ENCODE data around the gene NKX1-1. TPM values are rescaled to one million over a fixed set of nuclear protein-coding genes. Genes with fewer than 3 reads are reported as not detected.
"Not testable (repeated sequence)": the region's sequence is repeated elsewhere in the genome, so short reads cannot be mapped to it uniquely, and the experiment has no call there.

NKX1-1 gene
- total and polyA plus RNA-seq, 7 experiments from 2014 or later, result not detected

DNA sequence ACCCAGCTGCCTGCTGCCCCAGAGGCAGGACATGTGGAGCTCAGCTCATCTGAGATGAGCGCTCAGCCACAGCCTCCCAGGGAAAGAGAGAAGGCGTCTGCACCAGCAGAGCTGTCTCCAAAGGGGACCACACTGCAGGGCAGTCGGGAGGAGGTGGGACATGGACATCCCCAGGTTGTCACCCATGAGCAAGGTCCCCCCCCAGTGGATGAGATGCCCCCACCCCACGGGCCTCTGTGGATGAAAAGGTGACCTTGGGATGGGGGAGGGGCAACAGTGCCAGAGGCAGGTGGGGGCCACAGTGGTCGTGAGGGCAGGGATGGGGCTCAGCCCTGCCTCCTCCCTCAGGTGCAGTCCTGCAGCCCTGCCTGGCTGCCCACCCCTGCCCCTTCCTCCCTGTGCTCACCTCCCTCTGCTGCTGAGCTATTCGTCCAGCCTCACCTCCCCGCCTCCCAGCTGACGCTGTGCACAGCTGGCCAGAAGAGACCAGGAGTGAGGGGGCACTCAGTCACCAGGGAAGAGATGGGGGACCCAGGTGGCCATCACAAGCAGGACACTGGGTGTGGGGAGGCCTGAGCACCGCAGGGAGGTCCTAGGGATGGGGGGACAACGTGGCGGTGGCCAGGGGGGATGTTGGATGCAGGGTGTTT lies 9.3 kb downstream of the NKX1-1 start:
- Histone ChIP-seq H3K4me3 (ENCODE audit: low read length) (no peak overlapping the region), H3K36me3 (ENCODE audit: control insufficient read depth in 2 of 3, insufficient read depth in 3 of 3, low read length in 3 of 3) (peaks cover 0 to 10% (median 0%) of the 10 kb centered on the region in 3 experiments), H3K27me3 (ENCODE audit: control insufficient read depth in 2 of 2, insufficient read depth in 2 of 2, low read length in 2 of 2) (peaks cover 0 to 7% of the 10 kb centered on the region in 2 donors), H3K9me3 (ENCODE audit: control insufficient read depth in 2 of 3, low read length in 3 of 3) (peaks cover 0 to 26% (median 0%) of the 10 kb centered on the region in 3 experiments), H3K4me1 (ENCODE audit: control insufficient read depth in 2 of 2, insufficient read depth in 2 of 2, low read length in 2 of 2) (no peaks in the 10 kb centered on the region), H3K27ac (ENCODE audit: low read depth, low read length) (no peak overlapping the region)
- CTCF ChIA-PET, result interaction anchor here (0.6 kb wide), 1 partner anchor 976 kb away, joined by 3 read pairs; no protein-coding TSS in a partner anchor
- ATAC-seq (no peak), DNase-seq (peak in 1 of 9 donors; percentile 2)
- Mint-ChIP-seq H3K27me3 (peaks cover 0 to 14% (median 3%) of the 10 kb centered on the region in 5 donors), H3K36me3 (peaks cover 0 to 20% (median 5%) of the 10 kb centered on the region in 5 donors), H3K4me3 (no peak overlapping the region), H3K9me3 (peaks cover 0 to 18% (median 8%) of the 10 kb centered on the region in 11 donors), H3K4me1 (peaks cover 0 to 2% (median 0%) of the 10 kb centered on the region in 7 donors), H3K27ac (no peak overlapping the region)
- intact Hi-C loops (cut with micrococcal nuclease), result no loop called here
- POLR2A ChIA-PET, result no interaction called here

- no peak overlapping the region for H3K4me3 Mint-ChIP-seq
- CTCF ChIA-PET, result interaction anchor here (0.6 kb wide), 1 partner anchor 976 kb away, joined by 3 read pairs; no protein-coding TSS in a partner anchor
- H3K27ac Mint-ChIP-seq, result no peak overlapping the region
Measured at GRCh38 chr4:1395941-1396805, 10.1 kb downstream of the NKX1-1 start.

GRCh38 chr4:1395389-1395820 lies 10.8 kb downstream of the NKX1-1 start:
- POLR2A ChIA-PET; ATAC-seq; H3K4me1 Mint-ChIP-seq; H3K4me3 ChIP-seq (ENCODE audit: low read length); H3K27ac Mint-ChIP-seq; H3K4me1 ChIP-seq (ENCODE audit: control insufficient read depth in 2 of 2, insufficient read depth in 2 of 2, low read length in 2 of 2); H3K27me3 Mint-ChIP-seq; H3K27me3 ChIP-seq (ENCODE audit: control insufficient read depth in 2 of 2, insufficient read depth in 2 of 2, low read length in 2 of 2); H3K27ac ChIP-seq (ENCODE audit: low read depth, low read length); intact Hi-C loops (cut with micrococcal nuclease); DNase-seq; H3K4me3 Mint-ChIP-seq; CTCF ChIA-PET: not testable (repeated sequence)
- Histone ChIP-seq H3K36me3 (ENCODE audit: control insufficient read depth in 2 of 3, insufficient read depth in 3 of 3, low read length in 3 of 3) (peaks cover 0 to 20% (median 0%) of the 10 kb centered on the region in 3 experiments), H3K9me3 (ENCODE audit: control insufficient read depth in 2 of 3, low read length in 3 of 3) (peaks cover 0 to 28% (median 0%) of the 10 kb centered on the region in 3 experiments)
- H3K9me3 Mint-ChIP-seq, result peaks cover 0 to 18% (median 8%) of the 10 kb centered on the region in 11 donors
- H3K36me3 Mint-ChIP-seq, result peaks cover 0 to 19% (median 5%) of the 10 kb centered on the region in 5 donors

More at GRCh38 chr4:1395941-1396805, 10.1 kb downstream of the NKX1-1 start:
- ATAC-seq (no peak), DNase-seq (peak in 1 of 9 donors; percentile 4)
- H3K4me3 ChIP-seq (ENCODE audit: low read length), result no peak overlapping the region
- peaks cover 0 to 19% (median 5%) of the 10 kb centered on the region in 5 donors for H3K36me3 Mint-ChIP-seq
- H3K36me3 ChIP-seq (ENCODE audit: control insufficient read depth in 2 of 3, insufficient read depth in 3 of 3, low read length in 3 of 3), result peaks cover 0 to 17% (median 0%) of the 10 kb centered on the region in 3 experiments
- POLR2A ChIA-PET, result no interaction called here
- H3K27me3 ChIP-seq (ENCODE audit: control insufficient read depth in 2 of 2, insufficient read depth in 2 of 2, low read length in 2 of 2), result no peaks in the 10 kb centered on the region
- no peaks in the 10 kb centered on the region for H3K4me1 ChIP-seq (ENCODE audit: control insufficient read depth in 2 of 2, insufficient read depth in 2 of 2, low read length in 2 of 2)
- intact Hi-C loops (cut with micrococcal nuclease), result no loop called here
- H3K27ac ChIP-seq (ENCODE audit: low read depth, low read length), result no peak overlapping the region
- H3K27me3 Mint-ChIP-seq, result peaks cover 0 to 10% (median 0%) of the 10 kb centered on the region in 5 donors
- H3K4me1 Mint-ChIP-seq, result no peaks in the 10 kb centered on the region
- H3K9me3 ChIP-seq (ENCODE audit: control insufficient read depth in 2 of 3, low read length in 3 of 3), result peaks cover 0 to 26% (median 0%) of the 10 kb centered on the region in 3 experiments
- peaks cover 0 to 18% (median 8%) of the 10 kb centered on the region in 11 donors for H3K9me3 Mint-ChIP-seq

GRCh38 chr4:1394554-1395388 lies 11.5 kb downstream of the NKX1-1 start:
- H3K27me3 Mint-ChIP-seq; H3K27me3 ChIP-seq (ENCODE audit: control insufficient read depth in 2 of 2, insufficient read depth in 2 of 2, low read length in 2 of 2); CTCF ChIA-PET; intact Hi-C loops (cut with micrococcal nuclease); ATAC-seq; H3K27ac ChIP-seq (ENCODE audit: low read depth, low read length); H3K27ac Mint-ChIP-seq; H3K4me1 Mint-ChIP-seq; POLR2A ChIA-PET; H3K4me3 ChIP-seq (ENCODE audit: low read length); H3K4me1 ChIP-seq (ENCODE audit: control insufficient read depth in 2 of 2, insufficient read depth in 2 of 2, low read length in 2 of 2); H3K4me3 Mint-ChIP-seq: not testable (repeated sequence)
- peaks cover 2 to 19% (median 5%) of the 10 kb centered on the region in 5 donors for H3K36me3 Mint-ChIP-seq
- peaks cover 0 to 20% (median 0%) of the 10 kb centered on the region in 3 experiments for H3K36me3 ChIP-seq (ENCODE audit: control insufficient read depth in 2 of 3, insufficient read depth in 3 of 3, low read length in 3 of 3)
- peaks cover 0 to 28% (median 0%) of the 10 kb centered on the region in 3 experiments for H3K9me3 ChIP-seq (ENCODE audit: control insufficient read depth in 2 of 3, low read length in 3 of 3)
- H3K9me3 Mint-ChIP-seq, result peaks cover 0 to 18% (median 9%) of the 10 kb centered on the region in 11 donors
- DNase-seq, result peak in 1 of 9 donors; percentile 2

GRCh38 chr4:1393866-1394265 lies 12.4 kb downstream of the NKX1-1 start:
- H3K36me3 ChIP-seq (ENCODE audit: control insufficient read depth in 2 of 3, insufficient read depth in 3 of 3, low read length in 3 of 3), result peaks cover 0 to 20% (median 0%) of the 10 kb centered on the region in 3 experiments
- CTCF ChIA-PET, result no interaction called here
- peaks cover 3 to 20% (median 10%) of the 10 kb centered on the region in 5 donors for H3K36me3 Mint-ChIP-seq
- H3K9me3 Mint-ChIP-seq, result peaks cover 0 to 20% (median 15%) of the 10 kb centered on the region in 11 donors
- DNase-seq, result peak in 1 of 9 donors; percentile 4
- no peaks in the 10 kb centered on the region for H3K27me3 ChIP-seq (ENCODE audit: control insufficient read depth in 2 of 2, insufficient read depth in 2 of 2, low read length in 2 of 2)
- H3K27ac Mint-ChIP-seq, result no peak overlapping the region
- intact Hi-C loops (cut with micrococcal nuclease), result no loop called here
- H3K27ac ChIP-seq (ENCODE audit: low read depth, low read length), result no peak overlapping the region
- no peak for ATAC-seq
- POLR2A ChIA-PET, result no interaction called here
- no peak overlapping the region for H3K4me3 ChIP-seq (ENCODE audit: low read length)
- H3K4me1 ChIP-seq (ENCODE audit: control insufficient read depth in 2 of 2, insufficient read depth in 2 of 2, low read length in 2 of 2), result no peaks in the 10 kb centered on the region
- no peak overlapping the region for H3K4me3 Mint-ChIP-seq
- no peaks in the 10 kb centered on the region for H3K27me3 Mint-ChIP-seq
- H3K9me3 ChIP-seq (ENCODE audit: control insufficient read depth in 2 of 3, low read length in 3 of 3), result peaks cover 0 to 30% (median 0%) of the 10 kb centered on the region in 3 experiments
- no peaks in the 10 kb centered on the region for H3K4me1 Mint-ChIP-seq

- H3K9me3 ChIP-seq (ENCODE audit: control insufficient read depth in 2 of 3, low read length in 3 of 3), result peaks cover 0 to 30% (median 0%) of the 10 kb centered on the region in 3 experiments
- intact Hi-C loops (cut with micrococcal nuclease); H3K27ac ChIP-seq (ENCODE audit: low read depth, low read length); H3K4me1 ChIP-seq (ENCODE audit: control insufficient read depth in 2 of 2, insufficient read depth in 2 of 2, low read length in 2 of 2); H3K4me3 Mint-ChIP-seq; H3K27me3 ChIP-seq (ENCODE audit: control insufficient read depth in 2 of 2, insufficient read depth in 2 of 2, low read length in 2 of 2); H3K4me3 ChIP-seq (ENCODE audit: low read length); DNase-seq; CTCF ChIA-PET; H3K27ac Mint-ChIP-seq; H3K4me1 Mint-ChIP-seq; H3K27me3 Mint-ChIP-seq; ATAC-seq; POLR2A ChIA-PET: not testable (repeated sequence)
- Mint-ChIP-seq H3K36me3 (peaks cover 8 to 23% (median 15%) of the 10 kb centered on the region in 5 donors), H3K9me3 (peaks cover 5 to 23% (median 17%) of the 10 kb centered on the region in 11 donors)
- peaks cover 0 to 20% (median 0%) of the 10 kb centered on the region in 3 experiments for H3K36me3 ChIP-seq (ENCODE audit: control insufficient read depth in 2 of 3, insufficient read depth in 3 of 3, low read length in 3 of 3)
Measured at GRCh38 chr4:1393363-1393762, 12.9 kb downstream of the NKX1-1 start.

All from naive thymus-derived CD4-positive, alpha-beta T cell (primary cell).